Erythroblast (primary cell): Measurements from ENCODE around the gene TSHZ3.

Experiments used
- GATA1 ChIP-seq: IDR thresholded peaks from 2 replicates; pipeline ENCODE4 v1.6.1; 2011; ENCODE audit warnings: low read depth, mild to moderate bottlenecking, control low read depth, low read length, moderate library complexity
- POLR2A ChIP-seq: IDR thresholded peaks from 2 replicates; pipeline ENCODE4 v1.6.1; 2011; ENCODE audit warnings: mild to moderate bottlenecking, low read length

GRCh38 chr19:31292639-31293185 lies 56.5 kb downstream of the TSHZ3 start:
- TF ChIP-seq POLR2A (no peak), GATA1 (no peak)
